SK-N-DZ (cell line): ENCODE results near the gene GSTA4. TPM values are rescaled to one million over a fixed set of nuclear protein-coding genes. Genes with fewer than 3 reads are reported as not detected.
A peak's percentile ranks its signal among the peaks of the same experiment; 100 is the strongest.

Source experiments
- DNase-seq: peaks from one replicate; pipeline ENCODE4 v3.0.0-alpha.2; 2015; ENCODE audit warnings: low spot score
- polyA plus RNA-seq, 2 experiments: library from polyadenylated mRNA; depleted of rRNA; stranded (reverse); fragments of >200 nt; gene quantifications; 2 replicates each; pipeline ENCODE4 v1.2.3, GENCODE V29; 2014

The GSTA4 gene, protein sequence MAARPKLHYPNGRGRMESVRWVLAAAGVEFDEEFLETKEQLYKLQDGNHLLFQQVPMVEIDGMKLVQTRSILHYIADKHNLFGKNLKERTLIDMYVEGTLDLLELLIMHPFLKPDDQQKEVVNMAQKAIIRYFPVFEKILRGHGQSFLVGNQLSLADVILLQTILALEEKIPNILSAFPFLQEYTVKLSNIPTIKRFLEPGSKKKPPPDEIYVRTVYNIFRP
- polyA plus RNA-seq (2014; cell fraction: cytosol; rRNA removed) = 101 and 125 TPM in 2 replicates
- polyA plus RNA-seq (2014; cell fraction: nucleus; rRNA removed) = 82.9 and 88.0 TPM in 2 replicates

DNA sequence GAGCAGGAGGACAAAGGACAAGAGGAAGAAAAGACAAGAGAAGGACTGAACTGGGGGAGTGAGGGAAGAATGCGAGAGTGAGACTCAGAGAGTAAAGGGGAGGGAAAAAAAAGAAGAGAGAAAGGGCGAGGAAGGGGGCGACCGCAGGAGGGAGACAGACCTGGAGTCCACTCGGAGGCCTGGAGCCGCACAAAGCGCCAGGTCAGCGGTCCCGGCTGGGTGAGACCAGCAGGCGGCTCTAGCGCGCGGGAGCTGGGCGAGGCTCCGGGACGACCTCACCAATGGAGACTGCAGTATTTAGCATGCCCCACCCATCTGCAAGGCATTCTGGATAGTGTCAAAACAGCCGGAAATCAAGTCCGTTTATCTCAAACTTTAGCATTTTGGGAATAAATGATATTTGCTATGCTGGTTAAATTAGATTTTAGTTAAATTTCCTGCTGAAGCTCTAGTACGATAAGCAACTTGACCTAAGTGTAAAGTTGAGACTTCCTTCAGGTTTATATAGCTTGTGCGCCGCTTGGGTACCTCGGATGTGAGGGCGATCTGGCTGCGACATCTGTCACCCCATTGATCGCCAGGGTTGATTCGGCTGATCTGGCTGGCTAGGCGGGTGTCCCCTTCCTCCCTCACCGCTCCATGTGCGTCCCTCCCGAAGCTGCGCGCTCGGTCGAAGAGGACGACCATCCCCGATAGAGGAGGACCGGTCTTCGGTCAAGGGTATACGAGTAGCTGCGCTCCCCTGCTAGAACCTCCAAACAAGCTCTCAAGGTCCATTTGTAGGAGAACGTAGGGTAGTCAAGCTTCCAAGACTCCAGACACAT, at the start of gene GSTA4:
Gene GSTA4 (minus strand): TSS at position 196 of the 824 bp plus-strand sequence. CDS start 1,041 bp downstream, outside the sequence.
- DNase-seq = peak; percentile 99

DNA sequence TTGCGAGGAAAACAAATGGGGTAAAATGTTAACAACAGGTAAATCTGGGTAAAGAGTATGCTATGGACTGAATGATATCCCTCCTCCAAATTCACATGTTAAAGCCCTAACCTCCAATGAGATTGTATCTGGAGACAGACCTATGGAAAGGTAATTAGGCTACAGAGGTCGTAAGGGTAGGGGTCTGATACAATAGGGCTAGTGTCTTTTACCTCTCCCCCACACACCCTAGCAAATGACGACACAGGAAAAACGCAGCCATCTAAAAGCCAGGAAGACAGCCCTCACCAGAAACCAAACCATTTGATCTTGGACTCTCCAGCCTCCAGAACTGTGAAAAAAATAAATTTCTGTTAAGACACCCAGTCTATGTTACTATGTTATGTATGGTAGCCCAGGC, 49.5 kb upstream of the GSTA4 start:
- DNase-seq = no peak

DNA sequence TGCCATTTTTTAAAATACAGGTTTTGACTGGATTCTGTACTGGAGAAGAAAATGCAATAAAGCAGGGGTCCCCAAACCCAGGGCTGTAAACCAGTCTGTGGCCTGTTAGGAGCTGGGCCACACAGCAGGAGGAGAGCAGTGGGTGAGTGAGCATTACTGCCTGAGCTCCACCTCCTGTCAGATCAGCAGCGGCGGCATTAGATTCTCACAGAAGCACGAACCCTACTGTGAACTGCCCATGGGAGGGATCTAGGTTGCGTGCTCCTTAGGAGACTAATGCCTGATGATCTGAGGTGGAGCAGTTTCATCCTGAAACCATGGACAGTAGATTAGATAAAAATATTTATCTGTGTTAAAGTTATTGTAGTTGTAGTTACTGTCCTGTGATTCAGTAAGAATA, 49.0 kb upstream of the GSTA4 start:
- DNase-seq = no peak

DNA sequence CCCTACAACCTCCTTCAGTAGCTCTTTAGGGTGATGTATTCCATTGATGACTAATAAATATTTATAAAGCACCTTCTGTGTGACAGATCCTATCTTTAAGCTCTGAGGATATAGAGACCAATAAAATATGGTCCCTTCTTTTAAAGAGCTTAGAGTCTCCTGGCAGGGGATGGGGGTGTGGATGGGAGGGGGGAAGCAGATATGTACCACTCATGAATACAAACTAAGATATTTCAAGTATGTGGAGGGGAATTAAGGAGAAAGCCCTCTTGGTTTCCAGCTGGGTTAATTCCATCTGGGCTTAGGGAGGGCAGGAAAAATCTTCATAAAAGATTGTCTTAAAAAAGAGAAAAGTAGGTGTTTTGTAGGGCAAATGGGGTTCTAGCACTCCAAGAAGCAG, 48.5 kb upstream of the GSTA4 start:
- DNase-seq = no peak

DNA sequence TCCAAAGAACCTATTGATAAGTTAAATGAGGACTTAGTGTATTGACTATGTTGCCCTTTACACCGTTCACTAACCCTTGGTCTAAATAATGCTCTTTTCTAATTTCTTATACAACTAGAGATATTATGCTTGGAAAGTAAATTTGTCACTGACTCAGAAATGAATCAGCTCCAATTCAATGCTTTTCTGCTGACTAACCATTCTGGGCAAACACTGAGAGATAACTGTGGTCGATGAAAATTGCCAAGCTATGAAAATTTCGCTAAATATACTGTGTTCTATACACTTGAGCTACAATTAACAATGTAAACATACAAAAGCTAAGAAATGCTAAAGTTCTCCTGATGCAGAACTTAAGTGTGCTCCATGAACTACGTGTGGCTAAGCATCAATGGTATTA, 47.0 kb upstream of the GSTA4 start:
- DNase-seq = no peak

DNA sequence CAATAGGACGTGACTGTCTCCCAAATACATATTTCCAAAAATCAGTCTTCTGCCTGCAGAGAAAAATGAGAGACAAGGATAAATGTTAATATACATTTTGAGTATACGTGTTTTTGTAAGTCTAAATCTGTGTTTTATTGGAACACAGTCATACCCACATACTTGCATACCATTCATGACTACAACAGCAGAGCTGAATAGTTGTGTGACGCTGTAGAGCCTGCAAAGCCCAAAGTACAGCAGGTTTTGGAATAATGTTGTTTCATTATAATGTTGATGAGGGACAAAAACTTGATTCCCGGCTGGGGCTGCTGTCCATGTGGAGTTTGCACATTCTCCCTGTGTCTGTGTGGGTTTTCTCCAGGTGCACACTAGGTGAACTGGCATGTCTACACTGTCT, 46.3 kb upstream of the GSTA4 start:
- no peak for DNase-seq

DNA sequence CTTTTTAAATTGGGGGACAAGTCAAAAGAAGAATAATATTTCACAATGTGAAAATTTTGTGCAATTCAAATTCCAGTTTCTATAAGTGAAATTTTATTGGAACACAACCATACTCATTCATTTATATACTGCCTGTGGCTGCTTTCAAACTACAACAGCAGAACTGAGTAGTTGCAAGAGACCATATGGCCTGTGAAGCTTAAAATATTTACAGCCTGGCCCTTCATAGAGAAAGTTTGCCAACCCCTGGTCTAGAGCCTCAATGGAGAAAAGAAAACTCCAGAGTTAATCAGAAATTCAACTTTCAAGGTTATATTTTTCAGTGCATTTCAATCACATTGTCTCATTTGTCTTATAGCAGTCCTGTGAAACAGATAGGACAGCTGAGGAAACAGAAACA, 43.5 kb upstream of the GSTA4 start:
- DNase-seq = no peak

DNA sequence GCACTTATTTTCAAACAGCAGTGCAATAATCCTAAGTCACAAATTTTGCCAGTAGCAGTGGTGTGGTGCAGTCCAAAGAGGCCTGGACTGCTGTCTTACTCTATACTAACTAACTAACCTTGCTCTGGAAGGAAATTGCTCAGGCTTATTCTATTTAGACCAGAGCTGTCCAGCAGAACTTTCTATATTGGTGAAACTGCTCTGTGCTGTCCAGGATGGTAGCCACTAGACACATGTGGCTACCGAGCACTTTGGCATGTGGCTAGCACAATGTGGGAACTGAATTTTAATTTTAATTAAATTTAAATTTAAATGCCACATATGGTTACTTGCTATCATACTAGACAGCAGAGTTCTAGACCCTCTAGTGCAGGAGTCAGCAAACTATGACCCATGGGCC, 43.1 kb upstream of the GSTA4 start:
- DNase-seq = no peak

DNA sequence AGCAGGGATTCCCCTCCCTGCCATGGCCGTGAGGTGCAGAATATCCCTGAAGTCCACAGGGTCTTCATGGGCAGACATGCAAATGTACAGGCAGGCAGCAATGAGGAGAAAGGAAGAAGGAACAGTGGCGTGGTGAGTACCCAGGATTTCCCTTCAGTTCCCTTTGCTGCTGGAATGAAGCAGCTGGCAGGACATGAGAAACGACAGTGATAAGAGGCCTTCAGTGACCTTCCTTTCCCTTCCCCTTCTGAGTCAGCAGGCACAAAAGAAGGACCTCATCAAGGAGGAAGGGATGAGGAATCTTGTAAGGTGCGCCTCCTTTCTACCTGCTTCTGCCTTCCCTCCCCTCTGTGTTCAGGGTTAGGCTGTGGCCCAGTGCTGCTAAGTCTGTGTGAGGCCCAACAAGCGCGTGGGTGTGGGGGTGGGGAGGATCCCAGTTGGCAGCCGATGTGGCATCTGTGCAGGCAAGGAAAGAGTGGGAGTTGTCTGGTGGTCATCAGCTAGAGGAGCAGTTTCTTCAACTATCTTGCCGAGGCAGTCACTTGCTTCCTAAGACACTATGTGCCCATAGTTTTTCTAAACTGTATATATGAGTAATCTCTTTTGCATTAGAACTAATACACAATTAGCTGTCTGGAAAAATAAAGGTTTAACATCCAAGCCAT, 40.6 kb upstream of the GSTA4 start:
- DNase-seq = no peak

DNA sequence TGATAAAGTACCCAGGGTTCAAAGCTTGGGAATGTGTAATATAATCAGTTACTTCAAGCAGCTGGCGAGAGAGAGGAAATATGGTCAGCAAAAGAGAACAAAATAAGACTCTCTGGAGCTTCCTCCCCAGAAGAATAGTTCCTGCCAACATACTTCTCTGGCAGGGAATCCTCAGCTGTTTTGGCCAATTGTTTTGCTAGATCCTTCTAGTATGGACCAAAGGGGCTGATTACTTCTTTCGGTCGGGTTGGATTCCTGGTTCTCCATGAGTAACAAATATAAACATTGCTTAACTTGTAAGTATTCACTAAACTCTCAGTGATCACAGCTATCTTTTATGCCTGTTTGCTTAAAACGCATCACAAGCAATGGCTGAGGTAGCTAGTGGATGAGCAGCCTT, 38.7 kb upstream of the GSTA4 start:
- DNase-seq = no peak

DNA sequence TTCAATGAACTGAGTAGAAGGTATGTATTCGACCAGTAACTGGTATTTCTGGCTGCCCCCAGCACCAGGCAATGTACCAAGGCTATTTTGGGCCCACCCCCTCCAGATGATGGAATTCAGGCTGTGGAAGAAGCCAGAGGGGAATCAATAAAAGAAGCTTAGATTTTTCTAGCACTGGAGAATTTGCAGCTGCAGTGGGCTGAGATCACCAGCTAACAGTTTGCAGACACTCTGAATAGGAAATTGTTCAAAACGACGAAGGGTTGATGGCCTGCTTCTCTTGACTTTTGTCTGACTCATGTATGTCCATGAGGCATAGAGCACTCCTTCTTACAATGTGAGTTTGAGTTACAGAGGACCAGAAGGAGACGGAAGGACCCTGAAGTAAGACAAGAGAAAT, 37.8 kb upstream of the GSTA4 start:
- DNase-seq = no peak

DNA sequence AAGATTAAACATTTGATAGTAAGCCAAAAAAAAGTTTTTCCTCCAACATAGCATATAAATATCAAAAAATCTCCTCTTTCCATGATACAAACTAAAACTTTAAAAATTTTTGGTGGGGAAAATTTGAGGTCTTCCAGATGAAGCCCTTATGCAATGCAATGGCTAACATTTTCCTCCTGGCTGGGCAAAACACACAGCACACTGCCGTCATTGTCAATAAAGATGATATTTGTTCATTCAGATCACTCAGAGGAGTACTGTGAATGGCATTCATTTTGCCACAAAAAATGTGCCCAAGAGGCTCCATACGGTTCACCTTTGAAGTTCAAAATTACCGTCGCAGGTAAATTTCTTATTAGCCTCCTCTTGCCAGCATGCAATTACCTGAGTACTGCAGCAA, 36.2 kb upstream of the GSTA4 start:
- no peak for DNase-seq

DNA sequence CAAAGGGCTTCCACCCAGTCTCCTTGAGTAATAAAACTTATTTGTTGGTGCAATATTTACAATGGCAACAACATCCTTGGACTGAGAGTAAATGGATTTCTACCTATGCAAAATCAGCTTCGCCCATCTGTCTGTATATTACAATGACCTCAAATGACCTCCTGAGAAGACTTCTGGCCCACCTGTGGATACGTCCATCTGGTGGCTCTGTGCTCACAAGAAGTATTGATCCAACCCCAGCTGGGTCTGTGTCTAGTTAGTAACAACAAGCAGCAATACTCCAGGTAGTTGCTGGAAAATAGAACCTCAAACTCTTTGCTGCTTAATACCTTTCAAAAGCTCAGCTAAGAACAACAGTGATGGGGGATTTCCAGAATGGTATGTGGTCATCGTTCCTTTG, 34.7 kb upstream of the GSTA4 start:
- no peak for DNase-seq

DNA sequence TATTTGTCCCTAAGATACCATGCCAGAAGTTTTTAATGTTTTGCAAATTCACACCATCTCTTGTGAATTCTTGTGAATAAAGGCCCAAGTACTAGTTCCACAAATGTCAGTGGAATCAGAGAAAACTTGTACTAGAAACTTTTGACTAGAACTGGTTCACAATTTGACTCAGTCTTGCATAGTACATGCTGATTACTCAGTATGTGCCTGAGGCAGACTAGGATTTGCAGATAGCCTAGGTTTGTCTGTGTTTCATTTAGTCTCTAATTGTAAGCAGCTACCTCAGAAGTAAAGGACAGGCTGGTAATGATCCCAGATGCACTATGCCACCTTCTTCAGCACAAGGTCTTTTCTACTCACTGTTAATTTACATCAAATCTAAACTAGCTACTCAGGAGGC, 34.2 kb upstream of the GSTA4 start:
- no peak for DNase-seq

DNA sequence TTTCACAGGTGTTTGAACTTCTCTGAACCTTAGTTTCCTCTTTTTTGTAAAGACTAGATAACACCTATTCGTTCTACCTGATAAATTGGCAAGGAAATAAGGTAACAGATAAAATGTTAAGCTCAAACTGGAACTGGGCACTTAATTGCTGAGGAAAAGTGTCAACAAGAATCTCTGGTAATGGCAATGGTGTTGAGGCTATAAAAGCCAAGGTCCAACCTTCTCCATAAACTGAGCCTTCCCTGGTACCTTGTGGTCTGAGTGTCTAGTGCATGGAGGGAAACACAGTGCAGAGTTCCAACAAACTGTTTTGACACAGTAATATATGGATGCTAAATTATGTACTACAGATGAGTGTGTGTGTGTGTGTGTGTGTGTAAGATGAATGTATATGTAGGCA, 33.4 kb upstream of the GSTA4 start:
- no peak for DNase-seq

DNA sequence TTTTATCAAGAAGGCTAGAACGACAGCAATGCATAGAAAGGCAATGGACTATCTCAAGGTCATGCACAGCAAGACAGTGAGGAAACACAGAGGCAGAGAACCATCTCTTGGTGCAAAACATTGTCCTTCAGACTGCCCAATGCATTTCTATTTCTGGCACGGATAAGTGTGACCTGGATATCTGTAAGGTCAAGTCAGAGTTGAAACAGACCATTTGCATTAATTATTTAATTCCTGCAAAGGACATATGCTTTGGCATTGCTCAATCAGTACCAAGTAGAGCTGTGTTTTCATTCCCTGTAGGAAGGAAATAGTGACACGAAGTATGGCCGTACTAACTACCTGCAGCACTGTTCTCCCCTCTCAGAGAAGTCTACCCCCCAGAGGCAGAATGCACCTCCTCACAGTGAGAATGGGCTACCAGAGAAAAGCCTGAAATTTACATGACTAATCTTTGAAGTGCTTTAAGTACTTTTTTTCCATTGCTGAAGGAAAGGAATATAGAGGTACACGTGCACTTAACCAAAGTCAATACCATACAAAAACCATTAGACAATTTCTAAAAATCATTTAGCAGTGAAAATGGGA, 32.1 kb upstream of the GSTA4 start:
- DNase-seq = no peak

DNA sequence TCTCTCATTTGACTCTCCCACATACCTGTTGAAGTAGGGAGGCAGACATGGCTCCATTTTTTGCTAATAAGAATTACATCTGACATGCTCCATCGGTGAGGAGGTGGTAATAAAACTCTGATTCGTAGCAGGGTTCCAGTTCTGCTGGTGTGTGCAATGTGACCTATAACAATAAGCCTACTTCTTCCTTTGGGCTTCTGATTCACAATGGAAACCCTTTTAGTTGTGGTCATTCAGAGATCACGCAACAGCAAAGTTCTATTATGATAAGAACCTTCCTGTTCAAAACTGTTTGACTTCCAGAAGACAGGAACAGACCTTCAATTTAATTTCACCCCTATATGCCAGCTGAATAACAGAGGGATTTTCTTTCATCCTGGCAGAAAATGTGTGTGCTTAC, 31.4 kb upstream of the GSTA4 start:
- no peak for DNase-seq

DNA sequence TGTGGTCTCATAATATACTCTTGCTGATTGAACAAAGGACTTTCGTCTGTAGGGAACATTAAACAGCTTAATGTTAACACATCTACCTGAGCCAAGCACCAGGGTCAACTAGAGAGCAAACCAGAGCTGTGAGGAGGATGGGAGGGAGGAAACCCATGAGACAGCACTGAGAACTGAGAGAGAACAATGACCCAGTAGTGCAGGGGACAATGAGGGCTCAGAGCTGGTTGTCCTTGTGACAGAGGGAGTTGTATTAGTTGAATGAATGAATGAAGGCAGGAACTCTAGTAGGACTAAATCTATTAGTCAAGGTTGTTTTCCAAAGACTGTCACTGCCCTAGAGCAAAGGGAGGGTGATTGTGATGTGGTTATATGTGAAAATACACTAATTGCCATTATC, 28.2 kb upstream of the GSTA4 start:
- DNase-seq = no peak

DNA sequence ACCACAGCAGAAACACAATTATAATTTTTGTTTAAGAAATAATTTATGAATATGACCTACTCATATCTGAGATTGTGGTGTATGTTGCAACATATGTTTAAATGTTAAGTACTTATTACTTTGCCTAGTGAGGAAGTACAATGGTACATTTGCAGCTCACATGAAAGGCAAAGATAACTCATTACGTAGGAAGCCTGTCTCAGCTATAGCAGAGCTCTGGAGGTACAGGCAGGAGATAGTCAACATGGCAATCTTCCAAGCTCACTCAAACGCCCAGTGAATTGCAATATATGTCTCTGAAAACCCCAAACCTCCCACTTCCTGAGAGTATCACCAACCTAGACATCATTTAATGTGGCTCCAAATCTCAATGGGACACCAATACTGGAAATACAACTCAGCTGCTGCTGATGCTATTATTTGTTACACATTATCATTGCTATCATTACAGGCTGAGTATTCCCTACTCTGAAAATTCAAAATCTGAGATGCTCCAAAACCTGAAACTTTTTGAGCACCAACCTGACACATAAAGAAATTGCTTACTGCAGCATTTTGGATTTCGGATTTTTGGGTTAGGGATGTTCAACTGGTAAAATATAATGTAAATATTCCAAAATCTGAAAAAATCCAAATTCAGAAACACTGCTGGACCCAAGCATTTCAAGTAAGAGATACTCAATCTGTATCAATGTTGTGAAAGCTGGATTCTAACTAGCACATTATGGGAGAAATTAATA, 25.1 kb upstream of the GSTA4 start:
- DNase-seq = no peak

DNA sequence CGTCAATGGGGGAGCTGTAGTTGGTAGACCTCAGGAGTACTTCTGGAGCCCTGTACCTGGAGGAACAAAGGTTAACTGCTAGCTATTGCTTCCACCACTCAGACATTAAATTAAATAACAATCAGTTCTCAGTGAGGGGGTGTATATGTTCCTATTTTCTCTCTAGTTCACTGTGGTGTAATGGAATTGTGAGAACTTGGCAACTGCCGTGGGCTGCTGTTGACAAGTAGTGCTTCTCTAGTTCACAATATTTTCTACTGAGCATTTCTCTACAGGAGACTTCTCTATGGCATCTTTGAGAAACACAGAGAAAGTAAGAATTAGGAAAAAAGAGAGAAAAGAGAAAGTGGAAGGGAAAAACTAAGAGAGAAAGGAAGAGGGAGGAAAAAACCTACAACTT, 23.4 kb upstream of the GSTA4 start:
- no peak for DNase-seq

DNA sequence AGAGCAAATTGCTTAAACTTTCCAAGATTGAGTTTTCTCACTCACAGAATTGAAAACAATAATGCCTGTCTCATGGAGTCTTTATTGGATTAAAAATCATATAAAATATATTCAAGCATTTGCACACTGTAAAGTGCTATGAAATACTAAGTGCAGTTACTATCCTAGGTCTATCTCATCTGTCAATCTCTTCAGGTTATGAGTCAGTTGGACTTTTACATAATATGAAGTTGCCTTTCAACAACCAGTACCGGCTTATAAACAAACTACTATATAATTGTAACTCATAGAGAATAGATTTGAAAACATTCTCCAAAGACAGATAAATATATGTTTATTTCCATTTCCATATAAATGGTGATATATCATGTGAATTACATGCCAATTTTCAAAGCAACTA, 20.4 kb upstream of the GSTA4 start:
- DNase-seq = no peak

DNA sequence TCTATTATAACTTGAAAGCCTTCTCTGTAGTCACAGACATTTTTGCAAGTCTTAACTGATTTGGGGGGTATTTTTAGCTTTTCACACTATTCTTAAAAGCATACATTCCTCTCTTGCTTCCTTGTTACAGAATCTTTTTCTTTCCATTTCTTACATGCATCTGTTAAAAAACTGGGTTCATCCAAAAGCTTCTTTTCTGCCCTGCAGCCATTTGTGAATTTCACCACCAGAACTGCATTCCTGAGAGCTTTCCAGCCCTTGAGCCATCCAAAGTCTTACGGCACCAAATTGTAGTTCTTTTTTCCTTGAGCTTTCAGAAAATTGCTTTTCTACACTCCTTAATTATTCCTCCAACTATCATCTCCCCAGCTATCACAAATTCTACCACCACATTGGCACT, 19.7 kb upstream of the GSTA4 start:
- no peak for DNase-seq
